Endometrial microvascular endothelial cells (primary cell): Measurements from ENCODE around the gene ZNF888. TPM values are rescaled to one million over a fixed set of nuclear protein-coding genes. Genes with fewer than 3 reads are reported as not detected.
"Not testable (repeated sequence)": the region's sequence is repeated elsewhere in the genome, so short reads cannot be mapped to it uniquely, and the experiment has no call there.

Experiments
- in situ Hi-C: cut with HindIII; loops from 2 replicates; pipeline ENCODE4 v1.10.0; 2017; ENCODE audit warnings: low sequenced_read_pairs, low pct_unique_long_range_greater_than_20kb; ENCODE audit errors: inconsistent ontology term
- total RNA-seq: library from RNA; depleted of rRNA; stranded (reverse); fragments of >200 nt; gene quantifications from one replicate; pipeline ENCODE4 v1.2.3, GENCODE V29; 2015; ENCODE audit errors: inconsistent ontology term

ZNF888 gene
- total RNA-seq, 1 donor from 2014 or later, result 2.7 TPM

GRCh38 chr19:52942386-52943133, 19.3 kb upstream of the ZNF888 start:
- in situ Hi-C loops, result no loop called here

GRCh38 chr19:52941941-52942385, 18.7 kb upstream of the ZNF888 start:
- in situ Hi-C loops, result no loop called here

DNA sequence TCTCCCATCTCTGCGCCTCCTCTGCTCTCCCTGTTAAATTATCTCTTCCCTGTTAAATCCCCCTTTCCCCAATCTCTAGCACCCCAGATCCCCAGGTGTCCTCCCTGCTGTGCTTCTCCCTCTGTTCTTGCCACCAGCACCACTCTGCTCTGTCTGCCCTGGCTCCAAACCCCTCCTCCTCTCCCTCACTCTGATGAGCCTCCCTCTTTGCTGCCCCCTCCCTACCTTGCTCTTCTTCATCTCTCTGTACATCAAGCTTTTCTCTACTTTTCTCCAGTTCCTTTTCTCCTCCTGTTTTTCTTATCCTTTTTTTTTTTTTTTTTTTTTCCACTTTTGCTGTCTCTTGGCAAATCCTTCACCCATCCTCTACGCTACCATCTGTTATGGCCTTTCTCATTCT, 18.3 kb upstream of the ZNF888 start:
- in situ Hi-C loops, result not testable (repeated sequence)

DNA sequence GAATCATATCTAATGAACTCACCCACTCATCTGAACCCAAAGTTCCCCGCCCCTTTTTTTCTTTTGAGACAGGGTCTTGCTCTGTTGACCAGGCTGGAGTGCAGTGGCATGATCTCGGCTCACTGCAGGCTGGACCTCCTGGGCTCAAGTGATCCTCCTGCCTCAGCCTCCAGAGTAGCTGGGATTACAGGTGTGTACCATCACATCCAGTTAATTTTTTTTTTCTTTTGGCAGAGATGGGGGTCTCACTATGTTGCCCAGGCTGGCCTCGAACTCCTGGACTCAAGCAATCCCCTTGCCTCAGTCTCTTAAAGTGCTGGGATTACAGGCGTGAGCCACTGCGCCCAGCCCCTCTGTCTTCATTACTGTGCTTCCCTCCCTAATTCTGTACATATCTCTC, 17.7 kb upstream of the ZNF888 start:
- in situ Hi-C loops, result not testable (repeated sequence)

- in situ Hi-C loops, result no loop called here
Measured at GRCh38 chr19:52938761-52939160, 15.5 kb upstream of the ZNF888 start.

GRCh38 chr19:52936954-52937325, 13.7 kb upstream of the ZNF888 start:
- in situ Hi-C loops, result no loop called here

GRCh38 chr19:52936151-52936953, 13.1 kb upstream of the ZNF888 start:
- in situ Hi-C loops, result no loop called here

- in situ Hi-C loops, result no loop called here
Measured at GRCh38 chr19:52935434-52935833, 12.2 kb upstream of the ZNF888 start.

DNA sequence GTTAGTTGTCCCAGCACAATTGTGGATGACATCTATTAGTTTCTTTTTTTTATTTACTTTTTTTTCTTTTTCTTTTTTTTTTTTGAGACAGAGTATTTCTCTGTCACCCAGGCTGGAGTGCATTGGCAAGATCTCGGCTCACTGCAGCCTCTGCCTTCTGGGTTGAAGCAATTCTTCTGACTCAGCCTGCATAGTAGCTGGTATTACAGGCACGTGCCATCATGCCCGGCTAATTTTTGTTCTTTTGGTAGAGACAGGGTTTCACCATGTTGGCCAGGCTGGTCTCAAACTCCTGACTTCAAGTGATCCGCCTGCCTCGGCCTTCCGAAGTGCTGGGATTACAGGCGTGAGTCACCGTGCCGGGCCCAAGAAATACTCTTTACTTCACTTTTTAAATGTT, 1.4 kb upstream of the ZNF888 start:
- in situ Hi-C loops, result not testable (repeated sequence)

DNA sequence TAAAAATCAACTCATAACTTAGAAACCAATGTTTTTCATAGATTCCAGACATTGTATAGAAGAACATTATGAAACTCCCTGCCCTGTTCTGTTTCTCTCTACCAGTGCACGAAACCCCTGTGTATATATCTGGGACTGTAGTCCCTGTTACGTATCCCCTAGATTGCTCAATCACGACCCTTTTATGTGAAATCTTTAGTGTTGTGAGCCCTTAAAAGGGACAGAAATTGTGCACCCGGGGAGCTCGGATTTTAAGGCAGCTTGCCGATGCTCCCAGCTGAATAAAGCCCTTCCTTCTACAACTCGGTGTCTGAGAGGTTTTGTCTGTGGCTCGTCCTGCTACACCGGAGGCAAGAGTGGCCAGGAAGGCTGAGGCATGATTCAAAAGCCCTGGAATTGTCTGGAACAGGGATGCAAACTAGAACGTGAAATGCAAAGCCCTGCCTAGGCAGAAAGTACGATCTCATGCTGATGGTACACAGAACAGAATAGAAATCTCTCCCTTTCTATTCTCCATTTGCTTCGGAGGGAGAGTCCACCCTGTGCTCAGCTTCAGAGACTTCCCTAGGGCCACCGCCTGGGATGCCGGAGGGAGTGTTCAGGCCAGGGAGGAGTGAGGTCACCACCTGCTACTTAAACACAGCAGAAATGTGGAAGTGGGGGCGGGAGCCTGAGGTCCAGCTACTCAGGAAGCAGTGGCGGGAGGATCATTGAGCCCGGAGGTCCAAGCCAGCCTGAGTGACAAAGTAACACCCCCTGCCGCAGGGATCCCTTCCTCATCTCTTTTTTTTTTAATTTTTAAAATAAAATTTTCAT, 758 bp upstream of the ZNF888 start:
- in situ Hi-C loops, result no loop called here

DNA sequence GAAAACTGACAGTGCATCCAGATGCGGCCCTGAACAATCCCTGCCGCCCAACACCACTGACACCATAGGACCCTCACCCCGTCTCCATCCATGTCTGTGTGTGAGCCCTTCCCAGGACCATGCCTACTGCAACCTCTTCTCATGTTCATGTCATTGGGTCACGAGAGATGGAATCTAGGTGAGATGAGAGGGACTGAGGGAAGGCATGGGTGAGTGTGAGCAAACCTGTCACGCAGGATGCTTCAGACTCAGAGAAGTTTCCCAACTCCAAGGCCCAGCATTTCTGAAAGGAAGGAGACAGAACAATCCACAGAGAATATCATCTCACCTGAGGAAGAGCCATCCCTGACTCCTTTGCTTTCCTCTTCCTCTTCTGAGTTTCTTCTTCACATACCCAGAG, 5.7 kb downstream of the ZNF888 start:
- in situ Hi-C loops, result no loop called here

DNA sequence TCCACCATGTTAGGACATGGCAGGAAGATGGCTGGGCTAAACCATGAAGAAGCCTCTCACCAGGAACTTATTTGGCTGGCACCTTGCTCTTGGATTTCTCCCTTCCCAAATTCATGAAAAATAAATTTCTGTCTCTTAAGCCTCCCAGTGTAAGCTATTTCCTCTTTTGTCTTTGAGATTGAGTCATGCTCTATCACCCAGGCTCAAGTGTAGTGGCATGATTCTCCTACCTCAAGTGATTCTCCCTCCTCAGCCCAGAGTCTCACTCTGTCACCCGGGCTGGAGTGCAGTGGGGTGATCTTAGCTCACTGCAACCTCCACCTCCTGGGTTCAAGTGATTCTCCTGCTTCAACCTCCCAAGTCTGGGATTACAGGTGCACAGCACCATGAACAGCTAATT, 12.6 kb downstream of the ZNF888 start:
- in situ Hi-C loops, result no loop called here

DNA sequence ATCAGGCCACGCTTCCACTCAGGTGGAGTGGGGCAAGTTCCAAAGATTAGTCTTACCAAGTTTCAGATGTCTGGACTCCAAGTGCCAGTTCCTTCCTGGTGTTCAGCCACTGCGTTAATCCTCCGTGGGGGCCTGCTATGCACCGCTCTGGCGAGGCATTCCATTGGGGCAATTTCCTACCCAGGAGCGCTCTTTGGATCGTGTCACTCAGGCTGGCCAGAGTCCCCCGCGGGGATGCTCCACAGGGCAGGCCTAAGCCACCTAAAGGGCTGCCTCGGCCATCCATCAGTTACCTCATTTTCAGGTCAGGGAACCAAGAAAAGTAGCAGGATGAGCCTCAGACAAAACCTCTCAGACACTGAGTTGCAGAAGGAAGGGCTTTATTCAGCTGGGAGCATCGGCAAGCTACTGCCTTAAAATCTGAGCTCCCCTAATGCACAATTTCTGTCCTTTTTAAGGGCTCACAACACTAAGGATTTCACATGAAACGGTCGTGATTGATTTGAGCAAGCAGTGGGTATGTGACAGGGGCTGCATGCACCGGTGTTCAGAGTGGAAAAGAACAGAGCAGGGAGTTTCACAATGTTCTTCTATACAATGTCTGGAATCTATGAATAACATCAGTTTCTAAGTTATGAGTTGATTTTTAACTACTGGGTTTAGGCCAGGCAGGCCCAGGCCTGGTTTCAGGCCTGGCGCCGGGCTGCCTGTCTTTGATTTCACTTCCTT, 19.0 kb downstream of the ZNF888 start:
- in situ Hi-C loops, result not testable (repeated sequence)

- in situ Hi-C loops, result no loop called here
Measured at GRCh38 chr19:52901842-52902241, 21.4 kb downstream of the ZNF888 start.

DNA sequence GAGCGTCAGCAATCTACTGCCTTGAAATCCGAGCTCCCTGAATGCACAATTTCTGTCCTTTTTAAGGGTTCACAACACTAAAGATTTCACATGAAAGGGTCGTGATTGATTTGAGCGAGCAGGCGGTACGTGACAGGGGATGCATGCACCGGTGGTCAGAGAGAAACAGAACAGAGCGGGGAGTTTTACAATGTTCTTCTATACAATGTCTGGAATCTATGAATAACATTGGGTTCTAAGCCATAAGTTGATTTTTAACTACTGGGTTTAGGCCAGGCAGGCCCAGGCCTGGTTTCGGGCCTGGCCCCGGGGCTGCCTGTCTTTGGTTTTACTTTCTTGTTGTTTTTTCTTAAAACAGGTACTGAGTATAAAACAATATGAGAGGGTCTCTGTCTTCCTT, 24.6 kb downstream of the ZNF888 start:
- in situ Hi-C loops, result not testable (repeated sequence)

DNA sequence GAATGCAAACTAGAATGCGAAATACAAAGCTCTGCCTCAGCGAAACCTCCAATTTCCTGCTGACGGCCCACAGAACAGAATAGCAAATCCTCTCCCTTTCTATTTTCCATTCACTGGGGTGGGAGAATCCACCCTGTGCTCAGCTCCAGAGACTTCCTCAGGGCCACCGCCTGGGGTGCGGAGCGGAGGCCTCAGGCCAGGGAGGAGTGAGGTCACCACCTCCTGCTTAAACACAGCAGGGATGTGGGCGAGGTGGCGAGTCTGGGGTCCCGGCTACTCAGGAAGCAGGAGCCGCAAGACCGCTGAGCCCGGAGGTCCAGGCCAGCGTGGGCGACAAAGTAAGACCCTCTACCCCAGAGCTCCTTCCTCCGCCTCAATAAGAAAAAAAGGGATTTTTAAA, 25.1 kb downstream of the ZNF888 start:
- in situ Hi-C loops, result no loop called here

DNA sequence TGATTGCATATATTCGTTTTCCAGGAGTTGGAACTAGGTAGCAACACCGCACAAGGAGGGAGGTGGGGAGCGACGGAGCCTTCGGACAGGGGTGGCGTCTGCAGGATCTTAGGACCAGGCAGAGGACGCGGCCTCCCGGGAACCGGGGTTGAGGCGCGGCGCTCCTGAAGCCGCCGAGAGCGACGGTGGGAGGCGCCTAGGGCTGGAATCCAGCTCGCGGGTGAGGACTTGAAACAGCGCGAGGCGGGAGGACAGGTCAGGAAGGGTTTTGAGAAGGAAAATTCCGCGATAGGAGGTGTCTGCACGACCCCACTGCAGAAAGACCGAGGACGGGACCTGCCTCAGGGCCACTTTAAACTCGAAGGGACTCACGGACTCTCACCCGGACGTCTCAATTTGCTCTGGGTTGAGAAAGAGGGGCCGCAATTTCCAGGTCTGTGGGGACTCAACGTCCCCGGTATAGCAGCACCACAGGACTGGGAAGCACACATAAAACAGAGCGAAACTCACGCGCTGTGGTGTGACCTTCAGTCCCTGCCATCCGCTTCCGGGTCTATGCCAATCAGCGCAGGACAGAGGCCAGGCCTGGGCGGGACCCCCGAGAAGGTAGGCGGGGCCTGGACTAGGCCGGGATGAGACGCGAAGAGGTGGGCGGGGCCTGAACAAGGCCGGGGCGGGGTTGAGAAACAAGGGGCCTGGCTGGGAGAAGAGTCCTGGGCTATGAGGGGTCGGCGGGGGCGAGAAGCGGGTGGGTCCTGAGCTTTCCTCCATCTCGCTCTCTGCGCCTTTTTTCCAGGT, 25.9 kb downstream of the ZNF888 start, which contains the start of gene ZNF320:
Gene ZNF320, minus strand, starts transcription at position 498 of the 798 bp plus-strand sequence. CDS start 7,380 bp downstream, outside the sequence.
- in situ Hi-C loops, result no loop called here
